Activated CD4-positive, alpha-beta T cell treated with anti-CD3 and anti-CD28 coated beads for 36 hours (primary cell): Measurements from ENCODE around the gene SCAI. TPM values are rescaled to one million over a fixed set of nuclear protein-coding genes. Genes with fewer than 3 reads are reported as not detected.

ENCODE experiments used
- ATAC-seq: fragments of 200-7000 bp; cut with Tn5 transposase; one replicate; pipeline ENCODE4 v1.10.0; 2021; ENCODE audit warnings: mild to moderate bottlenecking, moderate library complexity
- CTCF ChIA-PET: fragments of 350-600 bp; sonication (Branson Sonifier 250); formaldehyde crosslinking; loops from one replicate; lab custom pipeline; 2021; ENCODE audit warnings: antibody characterized with exemption; lab: Charles Lee
- POLR2A ChIA-PET: fragments of 350-600 bp; sonication (Branson Sonifier 250); formaldehyde crosslinking; loops from one replicate; lab custom pipeline; 2021; ENCODE audit warnings: antibody characterized with exemption, inconsistent platforms; lab: Charles Lee
- DNase-seq: peaks from one replicate; pipeline ENCODE4 v3.0.0-alpha.2; 2020
- H3K27ac Mint-ChIP-seq: one replicate; pipeline ENCODE4 v1.8.0; 2021; ENCODE audit warnings: mixed read lengths
- H3K27me3 Mint-ChIP-seq: one replicate; pipeline ENCODE4 v1.8.0; 2021; ENCODE audit warnings: mixed read lengths
- H3K36me3 Mint-ChIP-seq: one replicate; pipeline ENCODE4 v1.8.0; 2021; ENCODE audit warnings: low read depth, mixed read lengths
- H3K4me1 Mint-ChIP-seq: one replicate; pipeline ENCODE4 v1.8.0; 2021; ENCODE audit warnings: mixed read lengths
- H3K4me3 Mint-ChIP-seq: one replicate; pipeline ENCODE4 v1.8.0; 2021; ENCODE audit warnings: mild to moderate bottlenecking, moderate library complexity, mixed read lengths
- H3K9me3 Mint-ChIP-seq: one replicate; pipeline ENCODE4 v1.8.0; 2021; ENCODE audit warnings: low read depth, mixed read lengths
- intact Hi-C, 2 experiments: fragments of 100-400 bp; cut with DNase I in 1 of 2; cut with micrococcal nuclease in 1 of 2; formaldehyde crosslinking; loops; one replicate each; pipeline versions ENCODE4 v1.14.2 to v1.15.1; 2022 to 2024; cut with DNase I, micrococcal nuclease
- total RNA-seq, 2 experiments: library from RNA; stranded (reverse); gene quantifications; one replicate each; pipeline ENCODE4 v1.2.3, GENCODE V29; 2021

SCAI gene
- total RNA-seq, 2 experiments from 2014 or later, result 13.0 to 13.8 TPM

DNA sequence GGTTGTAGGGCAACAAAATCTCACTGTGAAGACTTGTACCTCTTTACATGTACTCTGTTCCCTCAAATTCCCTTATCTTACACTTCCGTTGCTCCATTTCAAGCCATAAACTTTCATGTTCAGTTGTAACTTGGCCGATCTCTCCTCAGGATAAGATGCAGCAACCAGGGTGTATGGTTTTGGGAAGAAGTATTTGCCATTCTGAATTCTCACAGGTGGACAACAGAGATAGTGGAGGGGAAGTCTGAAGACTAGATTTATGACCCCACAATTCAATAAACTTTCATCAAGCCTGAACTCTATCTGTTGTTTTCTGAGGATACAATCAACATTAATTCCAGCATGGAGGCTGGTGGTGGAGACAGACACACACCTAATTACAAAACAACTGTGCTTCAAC is 229.9 kb downstream of the SCAI start:
- intact Hi-C loops, result no loop called here
- ATAC-seq (no peak), DNase-seq (no peak)
- Mint-ChIP-seq H3K9me3 (no peaks in the 10 kb centered on the region), H3K36me3 (peaks cover 45% of the 10 kb centered on the region), H3K4me3 (no peak overlapping the region), H3K4me1 (no peaks in the 10 kb centered on the region), H3K27ac (no peak overlapping the region), H3K27me3 (no peaks in the 10 kb centered on the region)
- CTCF ChIA-PET, result no interaction called here
- POLR2A ChIA-PET, result no interaction called here

DNA sequence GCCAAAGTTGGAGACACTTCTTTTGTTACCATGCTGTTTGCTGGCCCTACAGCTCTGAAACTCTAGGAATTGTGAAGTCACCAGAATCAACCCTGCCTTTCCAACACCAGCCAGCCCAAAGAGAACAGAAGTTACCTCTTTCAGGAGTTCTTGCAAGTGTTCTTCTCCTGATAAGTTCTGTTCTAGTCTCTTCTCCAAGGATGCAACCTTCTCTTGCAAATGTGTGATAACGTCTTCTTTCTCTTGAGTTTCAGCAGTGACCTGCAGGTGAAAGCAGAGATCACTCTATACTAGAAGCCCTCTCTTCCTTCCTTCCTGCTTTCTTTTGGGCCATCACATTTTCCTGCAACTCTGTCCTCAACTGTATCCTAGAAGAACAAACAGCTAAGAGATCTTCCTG is 231.6 kb downstream of the SCAI start:
- CTCF ChIA-PET, result interaction anchor here (1.0 kb wide), 1 partner anchor 11 kb away, joined by 3 read pairs; no protein-coding TSS in a partner anchor
- H3K27ac Mint-ChIP-seq, result no peak overlapping the region
- H3K36me3 Mint-ChIP-seq, result peaks cover 49% of the 10 kb centered on the region
- no peaks in the 10 kb centered on the region for H3K4me1 Mint-ChIP-seq
- POLR2A ChIA-PET, result interaction anchor here (0.9 kb wide), 1 partner anchor 10 kb away, joined by 3 read pairs; no protein-coding TSS in a partner anchor
- no peak for ATAC-seq
- intact Hi-C loops, result no loop called here
- H3K4me3 Mint-ChIP-seq, result no peak overlapping the region
- no peaks in the 10 kb centered on the region for H3K27me3 Mint-ChIP-seq
- DNase-seq, result no peak
- H3K9me3 Mint-ChIP-seq, result no peaks in the 10 kb centered on the region

DNA sequence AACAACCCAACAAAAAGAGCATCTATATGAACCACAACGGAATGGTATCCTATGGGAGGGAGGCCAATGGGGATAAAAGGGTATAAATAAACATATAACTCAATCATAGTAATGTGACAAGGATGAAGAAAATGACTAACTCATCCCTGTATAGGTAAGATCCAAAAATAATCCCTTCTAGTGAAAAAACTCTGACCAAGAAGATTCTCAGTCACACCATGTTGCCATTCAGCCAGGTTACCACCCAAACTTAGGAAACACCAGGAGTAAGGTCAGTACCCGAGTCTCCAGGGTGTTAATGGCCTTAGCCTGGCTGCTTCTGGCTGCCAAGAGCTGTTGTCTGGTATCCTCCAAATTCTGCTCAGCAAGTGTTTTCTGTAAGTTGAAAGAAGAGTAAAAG is 235.2 kb downstream of the SCAI start:
- POLR2A ChIA-PET, result no interaction called here
- ATAC-seq (no peak), DNase-seq (no peak)
- no peaks in the 10 kb centered on the region for H3K27me3 Mint-ChIP-seq
- peaks cover 46% of the 10 kb centered on the region for H3K36me3 Mint-ChIP-seq
- H3K4me1 Mint-ChIP-seq, result no peaks in the 10 kb centered on the region
- CTCF ChIA-PET, result interaction anchor here (1.1 kb wide), 1 partner anchor 133 kb away, joined by 4 read pairs; no protein-coding TSS in a partner anchor
- H3K4me3 Mint-ChIP-seq, result no peak overlapping the region
- H3K27ac Mint-ChIP-seq, result no peak overlapping the region
- intact Hi-C loops, result no loop called here
- no peaks in the 10 kb centered on the region for H3K9me3 Mint-ChIP-seq

DNA sequence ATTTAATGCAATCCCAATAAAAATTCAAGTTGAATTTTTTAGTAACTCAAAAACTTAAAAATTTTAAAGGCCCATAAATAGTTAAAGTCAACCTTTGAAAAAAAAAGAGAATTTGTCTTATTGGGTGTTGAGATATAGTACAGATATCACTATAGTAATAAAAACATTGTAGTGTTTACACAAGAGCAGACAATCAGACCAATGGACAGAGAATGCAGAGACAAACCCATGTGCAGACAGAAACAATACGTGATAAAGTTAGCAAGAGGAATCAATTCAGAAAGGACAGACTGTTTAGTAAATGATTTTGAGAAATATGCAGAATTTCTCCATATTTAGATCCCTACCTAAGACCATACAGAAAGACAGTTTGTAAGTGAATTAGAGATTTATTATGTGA is 236.4 kb downstream of the SCAI start:
- CTCF ChIA-PET, result no interaction called here
- Mint-ChIP-seq H3K36me3 (peaks cover 46% of the 10 kb centered on the region), H3K4me1 (no peaks in the 10 kb centered on the region)

DNA sequence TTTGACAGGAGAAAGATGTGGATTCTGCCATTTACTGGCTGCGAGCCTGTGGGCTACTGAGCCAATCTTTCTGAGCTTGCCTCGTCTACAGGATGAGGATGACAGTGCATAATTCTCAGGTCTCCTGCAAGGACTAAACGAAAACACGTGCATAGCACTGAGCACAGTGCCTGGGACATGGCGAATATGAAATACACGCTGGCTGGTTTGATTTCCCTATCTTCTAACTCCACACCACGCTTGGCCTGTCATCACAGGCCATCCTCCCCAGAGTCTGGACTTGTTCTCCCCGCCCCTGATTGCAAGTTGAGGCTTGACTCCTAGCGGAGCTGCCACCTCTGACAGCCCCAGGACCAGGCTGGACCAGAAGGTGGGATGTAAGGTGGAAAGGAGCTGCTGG is 243.5 kb downstream of the SCAI start:
- H3K36me3 Mint-ChIP-seq, result peaks cover 37% of the 10 kb centered on the region

More for the DNA sequence above, 236.4 kb downstream of the SCAI start:
- DNase-seq (no peak), ATAC-seq (no peak)
- Mint-ChIP-seq H3K27me3 (no peaks in the 10 kb centered on the region), H3K27ac (no peak overlapping the region), H3K9me3 (no peaks in the 10 kb centered on the region), H3K4me3 (no peak overlapping the region)
- POLR2A ChIA-PET, result no interaction called here
- intact Hi-C loops, result no loop called here

DNA sequence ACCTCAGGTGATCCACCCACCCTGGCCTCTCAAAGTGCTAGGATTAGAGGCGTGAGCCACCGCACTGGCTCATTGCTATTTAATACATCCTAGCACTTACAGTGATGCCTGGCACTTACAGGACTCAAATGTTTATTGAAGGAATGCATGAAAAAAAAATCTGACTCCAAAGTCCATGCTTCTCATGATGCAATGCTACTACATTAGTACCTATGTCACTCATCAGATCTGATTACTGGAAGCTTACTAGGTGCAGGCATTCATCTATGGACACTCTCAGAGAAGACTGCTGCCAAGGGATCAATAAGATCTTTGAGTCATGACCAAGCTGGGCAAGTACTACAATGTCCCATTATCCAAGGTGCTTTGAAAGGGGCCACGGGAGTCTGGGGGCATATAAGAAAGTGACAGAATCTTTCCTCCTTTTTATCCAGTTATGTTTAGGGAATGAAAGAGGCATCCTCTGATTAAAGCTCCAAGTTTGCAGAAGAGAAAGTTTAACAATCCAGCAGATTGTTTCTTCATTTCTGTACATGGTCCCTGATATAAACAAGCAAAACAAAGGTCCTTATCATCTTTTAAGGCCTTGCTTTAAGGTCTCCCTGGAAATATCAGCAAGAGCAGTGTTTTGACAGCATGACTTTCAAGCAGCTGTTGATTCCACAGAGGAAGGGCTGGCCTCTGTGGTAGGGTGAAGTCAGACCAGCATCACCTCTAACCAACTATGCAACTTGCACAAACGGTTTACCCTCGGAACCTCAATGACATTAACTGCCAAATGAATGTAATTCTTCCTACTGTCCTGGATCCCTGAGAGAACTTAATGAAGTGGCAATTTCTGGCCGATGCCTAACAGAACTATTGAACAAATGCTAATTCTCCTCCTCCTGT is 245.5 kb downstream of the SCAI start:
- Mint-ChIP-seq H3K4me3 (no peak overlapping the region), H3K9me3 (no peaks in the 10 kb centered on the region), H3K27me3 (no peaks in the 10 kb centered on the region), H3K4me1 (peaks cover 10% of the 10 kb centered on the region), H3K36me3 (peaks cover 45% of the 10 kb centered on the region), H3K27ac (no peak overlapping the region)
- CTCF ChIA-PET, result no interaction called here
- ATAC-seq (no peak), DNase-seq (no peak)
- POLR2A ChIA-PET, result no interaction called here
- intact Hi-C loops, result no loop called here

More for the DNA sequence above, 243.5 kb downstream of the SCAI start:
- H3K4me1 Mint-ChIP-seq, result peaks cover 6% of the 10 kb centered on the region
- no peak overlapping the region for H3K27ac Mint-ChIP-seq
- H3K27me3 Mint-ChIP-seq, result no peaks in the 10 kb centered on the region
- no peak for DNase-seq
- ChIA-PET CTCF (interaction anchor here (0.8 to 1.1 kb wide), 2 partner anchors 12 to 231 kb away, joined by 3 read pairs; no protein-coding TSS in a partner anchor), POLR2A (no interaction called here)
- intact Hi-C loops, result no loop called here
- no peak overlapping the region for H3K4me3 Mint-ChIP-seq
- ATAC-seq, result no peak
- H3K9me3 Mint-ChIP-seq, result no peaks in the 10 kb centered on the region

DNA sequence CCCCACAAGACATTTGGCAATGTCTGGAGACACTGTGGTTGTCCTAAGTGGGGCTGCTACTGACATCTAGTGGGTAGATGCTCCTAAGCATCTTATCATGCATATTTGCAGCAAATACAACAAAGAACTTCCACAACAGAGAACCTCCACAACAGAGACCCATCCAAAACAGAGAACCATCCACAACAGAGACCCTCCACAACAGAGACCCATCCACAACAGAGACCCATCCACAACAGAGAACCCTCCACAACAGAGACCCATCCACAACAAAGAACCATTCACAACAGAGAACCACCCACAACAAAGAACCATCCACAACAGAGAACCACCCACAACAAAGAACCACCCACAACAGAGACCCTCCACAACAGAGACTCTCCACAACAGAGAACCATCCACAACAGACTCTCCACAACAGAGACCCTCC is 248.6 kb downstream of the SCAI start:
- no peak overlapping the region for H3K4me3 Mint-ChIP-seq
- peaks cover 10% of the 10 kb centered on the region for H3K4me1 Mint-ChIP-seq
- CTCF ChIA-PET, result interaction anchor here (0.7 to 1.3 kb wide), 3 partner anchors 13 to 208 kb away, joined by 4 to 5 read pairs (median 4); no protein-coding TSS in a partner anchor

DNA sequence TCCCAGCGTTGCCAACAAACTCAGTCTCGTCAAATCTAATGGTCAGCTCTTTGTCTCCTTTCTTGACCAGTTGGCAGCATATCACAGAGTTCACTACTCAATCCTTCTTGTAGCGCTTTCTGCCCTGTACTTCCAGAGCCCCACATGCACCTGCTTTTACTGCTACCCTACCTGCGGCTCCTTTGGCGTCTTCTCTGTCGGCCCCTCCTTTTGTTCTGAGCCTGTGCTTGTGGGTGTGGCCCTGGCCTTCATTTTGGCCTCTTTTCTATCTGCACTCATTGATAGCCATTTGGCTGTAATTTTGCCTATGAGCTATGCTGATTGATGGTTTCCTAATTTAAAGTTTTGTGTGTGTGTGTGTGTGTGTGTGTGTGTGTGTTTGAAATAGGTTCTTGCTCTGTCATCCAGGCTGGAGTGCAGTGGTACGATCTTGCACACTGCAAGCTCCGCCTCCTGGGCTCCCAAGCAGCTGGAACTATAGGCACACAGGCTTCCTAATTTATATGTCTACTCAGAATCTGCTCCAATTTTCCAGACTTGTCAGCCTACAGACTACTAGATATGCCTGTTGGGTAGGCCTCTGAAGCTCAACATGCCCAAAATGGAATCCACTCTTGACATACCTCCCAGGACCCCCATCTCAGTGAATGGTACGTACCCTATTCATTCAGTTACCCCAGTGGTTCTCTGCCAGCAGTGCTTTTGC is 249.1 kb downstream of the SCAI start:
- no peak for DNase-seq
- Mint-ChIP-seq H3K27ac (no peak overlapping the region), H3K27me3 (no peaks in the 10 kb centered on the region), H3K9me3 (no peaks in the 10 kb centered on the region), H3K4me3 (no peak overlapping the region), H3K4me1 (peaks cover 10% of the 10 kb centered on the region), H3K36me3 (peaks cover 65% of the 10 kb centered on the region)
- intact Hi-C loops, result loop anchor here in 1 of 2 experiments (1.0 to 2.0 kb wide), 2 partner anchors 23 to 120 kb away; no protein-coding TSS in a partner anchor
- ChIA-PET POLR2A (no interaction called here), CTCF (interaction anchor here (0.5 to 1.3 kb wide), 9 partner anchors 10 to 398 kb away, joined by 3 to 5 read pairs (median 4); partner anchors contain the start of gene WDR38)
- ATAC-seq, result no peak

More for the DNA sequence above, 248.6 kb downstream of the SCAI start:
- POLR2A ChIA-PET, result no interaction called here
- H3K27ac Mint-ChIP-seq, result no peak overlapping the region
- H3K36me3 Mint-ChIP-seq, result peaks cover 62% of the 10 kb centered on the region
- intact Hi-C loops, result loop anchor here in 1 of 2 experiments (1.0 to 2.0 kb wide), 2 partner anchors 24 to 120 kb away; no protein-coding TSS in a partner anchor
- no peaks in the 10 kb centered on the region for H3K9me3 Mint-ChIP-seq
- DNase-seq, result peak; percentile 49
- peak; percentile 77 for ATAC-seq
- no peaks in the 10 kb centered on the region for H3K27me3 Mint-ChIP-seq

Other genes with a start within 250 kb of the SCAI start
- gene GOLGA1, start 202.4 kb downstream of the SCAI start, total RNA-seq, result 10 to 100 TPM; 17.4 to 18.3 TPM
- 10 to 100 TPM; 35.1 to 47.3 TPM for gene PPP6C, start 46.3 kb upstream of the SCAI start, total RNA-seq
- gene RABEPK, start 57.0 kb upstream of the SCAI start, total RNA-seq, result 10 to 100 TPM; 29.1 to 33.1 TPM
- 100 to 1,000 TPM; 179 to 188 TPM for gene HSPA5, start 97.8 kb upstream of the SCAI start, total RNA-seq
- gene GAPVD1, start 118.3 kb upstream of the SCAI start, total RNA-seq, result 10 to 100 TPM; 41.6 to 47.7 TPM